GF-D8 (cell line): ENCODE measurements around the gene OPTC.

Experiments
- DNase-seq: peaks from one replicate; lab custom pipeline; 2025; lab: John Stamatoyannopoulos, UW

OPTC gene

DNA sequence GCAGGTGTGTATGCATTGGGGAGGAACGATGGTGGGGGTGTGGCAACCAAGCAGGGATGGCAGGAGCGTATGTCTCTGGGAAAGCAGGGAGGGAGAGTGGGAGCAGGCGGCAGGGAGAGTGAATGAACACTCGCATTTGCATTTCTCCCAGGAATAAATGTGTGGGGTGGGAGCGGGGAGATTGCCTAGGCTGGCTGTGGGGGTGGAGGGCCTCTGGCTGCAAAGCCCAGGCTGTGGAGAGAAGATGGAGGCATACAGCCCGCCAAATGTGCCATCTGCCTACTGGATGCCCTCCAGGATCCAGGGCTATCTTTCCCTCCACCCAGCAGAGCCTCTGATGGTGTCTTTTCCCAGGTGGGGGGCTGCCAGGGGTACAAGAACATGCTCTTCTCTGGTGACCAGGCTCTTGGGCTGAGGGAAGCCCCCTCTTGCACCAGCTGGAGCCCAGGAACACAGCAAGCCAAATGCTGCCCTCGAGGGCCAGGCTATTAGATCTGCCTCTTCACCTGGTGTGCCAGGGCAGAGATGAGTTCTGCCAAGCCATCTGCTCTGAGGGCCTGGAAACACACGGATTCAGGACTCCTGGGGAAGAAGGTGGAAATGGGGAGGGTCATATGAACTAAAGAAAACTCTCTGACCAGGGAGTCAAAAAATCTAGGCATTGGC is 1.7 kb upstream of the OPTC start:
- DNase-seq, result no peak

DNA sequence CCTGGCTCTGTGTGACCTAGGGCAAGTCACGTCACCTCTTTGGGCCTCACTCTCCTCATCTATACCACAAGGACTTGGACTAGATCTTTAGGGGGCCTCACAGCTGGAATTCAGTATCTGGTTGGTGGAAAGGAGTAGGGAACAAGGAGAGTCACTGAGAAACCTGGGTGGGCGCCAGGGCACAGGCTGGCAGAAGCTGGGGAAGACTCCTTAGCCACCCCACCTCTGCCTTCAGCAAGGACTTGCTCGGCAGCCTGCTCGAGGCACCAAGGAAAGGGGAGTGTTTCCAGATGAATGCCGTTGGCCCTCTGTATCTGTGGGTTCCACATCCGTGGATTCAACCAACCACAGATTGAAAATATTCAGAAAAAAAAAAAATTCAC is 1.2 kb upstream of the OPTC start:
- DNase-seq, result no peak

- no peak for DNase-seq
Measured at GRCh38 chr1:203495845-203496244, 1.9 kb downstream of the OPTC start.

- DNase-seq, result no peak
Measured at GRCh38 chr1:203497269-203497777, 3.4 kb downstream of the OPTC start.

- no peak for DNase-seq
Measured at GRCh38 chr1:203499643-203500278, 5.8 kb downstream of the OPTC start.

DNA sequence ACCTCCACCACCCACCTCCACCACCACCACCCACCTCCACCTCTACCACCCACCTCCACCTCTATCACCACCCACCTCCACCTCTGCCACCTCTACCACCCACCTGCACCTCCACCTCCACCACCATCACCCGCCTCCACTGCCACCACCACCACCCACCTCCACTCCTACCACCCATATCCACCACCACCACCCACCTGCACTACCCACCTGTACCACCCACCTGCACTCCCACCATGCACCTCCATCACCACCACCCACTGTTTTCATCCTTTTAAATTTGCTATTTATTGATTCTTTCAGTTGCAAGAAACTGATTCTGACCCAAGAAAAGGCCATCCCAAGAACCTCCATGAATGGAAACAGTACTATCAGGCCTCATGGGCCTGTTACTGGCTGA is 6.3 kb downstream of the OPTC start:
- no peak for DNase-seq

DNA sequence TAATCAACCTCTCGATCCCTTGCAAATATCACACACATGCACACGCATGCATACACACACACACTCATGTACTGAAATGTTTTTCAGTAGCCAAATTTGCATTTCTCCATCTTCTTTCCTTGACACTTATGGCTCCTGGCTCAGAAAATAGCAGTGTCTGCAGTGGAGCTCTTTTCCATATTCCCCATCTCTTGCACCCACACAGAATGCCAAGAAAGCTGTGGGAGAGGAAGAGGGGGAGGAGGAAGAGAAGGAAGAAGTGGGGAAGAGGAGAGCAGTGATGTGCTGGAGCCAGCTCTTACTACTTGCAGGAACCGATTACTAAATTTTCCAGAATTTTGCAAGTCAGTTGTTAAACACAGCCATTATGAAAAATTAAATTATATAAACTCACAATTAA is 9.9 kb downstream of the OPTC start:
- DNase-seq, result no peak

DNA sequence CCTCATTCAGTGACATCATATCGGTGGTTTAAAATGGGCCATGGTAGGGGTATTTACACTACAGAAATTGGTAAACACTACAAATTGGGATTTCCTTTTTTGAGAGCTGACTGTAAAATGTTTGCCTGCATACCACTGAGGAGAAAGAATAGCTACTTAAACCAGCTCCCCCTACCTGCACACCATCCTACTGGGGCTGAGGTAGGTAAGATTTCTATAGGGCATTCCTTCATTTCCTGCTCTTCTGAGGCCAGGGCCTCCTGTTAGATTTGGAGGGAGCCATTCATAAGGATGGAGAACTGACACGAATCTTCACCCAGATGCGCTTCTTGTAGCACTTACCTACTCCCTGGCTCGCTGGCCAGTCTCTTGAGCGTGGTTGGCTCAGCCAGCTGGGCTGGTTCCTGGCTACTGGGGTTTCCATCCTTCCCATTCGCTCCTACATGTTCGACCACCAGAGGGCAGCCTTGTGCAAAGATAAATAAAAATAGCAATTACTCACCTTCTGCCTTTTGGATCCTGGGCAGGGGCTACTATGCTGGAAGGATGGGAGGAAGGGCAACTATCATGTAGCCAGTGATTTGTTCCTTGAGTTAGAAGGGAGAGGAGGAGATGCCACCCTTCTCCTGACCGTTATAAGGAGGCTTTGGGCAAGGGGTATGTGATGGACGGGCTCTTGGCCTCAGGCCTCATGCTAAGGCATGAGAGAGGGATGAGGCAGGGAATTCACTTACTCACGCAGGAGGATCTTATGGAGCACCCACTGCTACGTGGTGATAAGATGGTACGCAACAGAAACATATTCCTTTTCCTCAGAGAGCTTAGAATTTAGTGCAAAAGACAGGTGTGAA is 10.7 kb downstream of the OPTC start:
- DNase-seq, result no peak

- DNase-seq, result no peak
Measured at GRCh38 chr1:203505526-203506204, 11.7 kb downstream of the OPTC start.

DNA sequence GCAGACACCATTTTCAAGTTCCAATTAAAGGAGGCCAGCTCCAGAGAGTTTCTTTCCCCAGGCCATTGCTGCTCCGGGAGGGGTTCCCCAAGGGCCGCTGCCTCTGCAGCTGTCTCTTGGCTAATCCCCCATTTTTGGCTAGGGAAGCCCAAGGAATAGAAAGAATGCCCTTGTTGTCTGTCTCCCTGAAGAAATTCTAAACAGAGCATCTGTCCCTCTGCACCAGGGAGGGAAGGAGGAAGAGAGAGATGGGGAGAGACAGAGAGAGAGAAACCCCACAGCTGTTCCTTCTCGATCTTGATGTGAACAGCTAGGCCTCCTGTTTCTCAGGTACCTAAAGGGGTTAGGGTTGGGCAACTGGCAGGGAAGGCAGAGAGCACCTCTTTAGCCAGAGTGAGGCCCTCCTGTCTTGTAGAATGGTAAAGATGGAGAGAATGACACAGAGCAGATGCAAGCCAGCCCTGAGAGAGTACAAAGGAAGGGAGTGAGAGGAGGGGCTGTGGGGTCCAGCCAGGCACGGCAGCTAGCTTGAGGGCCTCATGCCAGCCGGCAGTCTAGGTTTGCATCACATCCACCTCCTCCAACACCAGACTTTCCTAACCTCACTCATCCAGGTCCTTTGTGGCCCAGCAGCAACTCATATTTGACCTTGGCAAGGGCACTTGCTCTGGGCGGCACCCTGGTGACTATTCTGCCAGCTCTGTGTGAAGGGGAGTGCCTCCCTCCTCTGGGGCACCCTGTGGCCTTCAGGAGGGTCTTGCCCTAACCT is 13.1 kb downstream of the OPTC start:
- no peak for DNase-seq

DNA sequence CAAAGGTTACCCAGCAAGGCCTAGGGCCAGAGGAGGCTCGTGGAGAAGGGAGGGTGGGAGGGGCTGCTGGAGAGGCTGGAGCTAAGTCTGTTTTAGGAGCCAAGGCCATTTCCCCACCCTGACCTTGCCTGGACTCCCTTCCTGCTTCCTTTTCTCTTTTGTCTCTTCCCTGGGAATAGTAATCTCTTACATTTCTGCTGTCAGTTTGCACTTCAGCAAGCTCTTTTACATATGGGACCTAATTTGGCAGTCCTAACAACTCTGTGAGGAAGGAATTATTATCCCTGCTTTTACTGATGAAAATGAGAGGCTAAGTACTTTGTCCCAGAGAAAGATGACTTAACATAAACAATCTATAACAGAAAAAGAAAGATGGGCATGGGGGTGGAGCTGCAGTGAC is 13.8 kb downstream of the OPTC start:
- DNase-seq, result no peak

DNA sequence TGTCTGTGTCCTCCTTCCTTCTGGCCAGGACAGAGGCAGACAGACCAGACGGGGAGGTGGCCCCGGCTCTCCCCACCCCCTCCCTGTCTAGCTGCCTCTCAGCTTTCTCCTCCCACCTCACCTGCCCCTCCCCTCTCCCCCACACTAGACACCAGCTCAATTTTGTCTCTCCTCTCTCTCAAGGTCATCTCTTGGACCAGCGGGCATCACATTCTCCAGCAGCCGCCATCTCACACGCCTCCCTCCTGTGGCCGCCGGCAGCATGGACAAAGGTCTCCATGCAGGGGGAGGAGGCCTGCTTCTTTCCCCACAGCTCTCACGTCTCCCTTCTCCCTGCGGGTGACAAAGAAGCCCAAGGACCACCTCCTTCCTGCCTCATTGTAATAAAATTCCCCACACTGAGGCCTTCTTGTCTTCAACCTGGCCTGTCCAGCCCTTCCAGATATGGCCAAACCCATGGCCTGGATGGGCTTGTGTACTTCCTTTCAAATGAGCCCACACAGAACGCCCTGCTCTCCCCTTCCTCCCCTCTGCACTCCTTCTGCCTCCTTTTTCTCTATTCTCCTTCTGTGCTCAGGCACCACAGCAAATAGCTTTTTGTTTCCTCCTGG is 14.6 kb downstream of the OPTC start:
- DNase-seq, result no peak

DNA sequence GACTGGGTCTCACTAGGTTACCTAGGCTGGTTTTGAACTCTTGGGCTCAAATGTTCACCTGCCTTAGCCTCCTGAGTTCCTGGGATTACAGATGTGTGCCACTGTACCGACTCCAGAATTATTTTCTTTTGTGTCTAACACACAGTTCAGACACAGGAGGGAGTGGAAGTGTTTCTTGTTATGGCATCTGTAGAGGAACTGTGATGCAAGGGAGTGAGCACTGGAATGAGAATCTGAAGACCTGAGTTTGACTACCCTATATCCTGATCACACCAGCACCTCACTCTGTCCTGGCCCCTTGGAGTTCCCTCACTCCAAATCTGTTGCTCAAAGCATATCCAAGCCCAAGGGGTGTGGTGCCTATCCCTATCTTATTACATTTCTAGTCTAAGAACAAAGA is 15.2 kb downstream of the OPTC start:
- DNase-seq, result no peak

DNA sequence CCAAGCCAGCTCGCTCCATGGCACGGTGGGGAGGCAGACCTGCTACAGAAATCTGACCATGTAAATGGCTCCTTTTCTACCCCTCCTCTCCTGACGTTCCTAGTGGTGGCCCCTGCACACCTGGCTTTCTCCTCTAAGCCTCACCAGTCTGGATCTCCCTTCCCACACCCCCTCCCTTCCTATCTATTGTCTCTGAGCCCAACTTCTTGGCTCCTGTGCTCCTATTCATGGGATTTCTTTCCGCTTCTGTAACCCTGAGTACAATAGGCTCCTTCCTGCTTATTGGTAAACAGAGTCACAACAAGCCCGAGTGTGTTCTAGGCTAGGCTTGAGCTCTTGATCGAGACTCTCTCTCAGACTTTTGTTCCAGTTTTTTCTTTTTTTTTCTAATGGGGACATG is 17.6 kb downstream of the OPTC start:
- no peak for DNase-seq

DNA sequence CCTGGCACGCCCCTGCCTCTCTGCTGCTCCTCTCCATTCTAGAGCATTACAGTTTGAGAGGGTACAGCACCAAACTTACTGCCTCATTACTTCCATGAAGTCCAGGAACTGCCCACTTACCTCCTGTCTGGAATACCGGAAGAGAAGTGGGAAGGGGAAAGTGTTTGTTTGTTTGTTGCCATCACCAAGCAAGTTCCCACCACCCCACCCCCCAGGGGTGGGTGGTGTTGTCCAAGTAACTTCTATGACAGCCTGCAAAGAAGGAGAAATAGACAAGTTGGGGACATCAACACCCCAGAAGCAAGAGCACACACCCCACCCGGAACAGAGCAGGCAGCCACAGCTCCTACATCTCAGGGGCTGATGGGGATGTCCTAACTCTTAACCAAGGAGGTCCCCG is 18.0 kb downstream of the OPTC start:
- DNase-seq, result no peak

DNA sequence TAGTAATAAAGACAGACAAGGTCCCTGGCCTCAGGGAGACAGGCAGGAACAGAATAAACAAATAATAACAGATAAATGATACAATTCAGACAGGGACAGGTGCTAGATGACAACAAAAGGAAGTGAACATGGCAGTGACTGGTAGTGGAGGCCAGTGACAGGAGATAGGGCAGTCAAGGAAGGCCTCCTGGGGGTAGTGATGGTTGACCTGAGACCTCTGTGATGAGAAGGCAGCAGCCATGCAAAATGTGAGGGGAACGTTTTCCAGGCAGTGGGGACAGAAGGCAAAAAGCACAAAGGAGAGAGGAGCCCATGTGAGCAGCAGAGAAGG is 18.5 kb downstream of the OPTC start:
- DNase-seq, result no peak

DNA sequence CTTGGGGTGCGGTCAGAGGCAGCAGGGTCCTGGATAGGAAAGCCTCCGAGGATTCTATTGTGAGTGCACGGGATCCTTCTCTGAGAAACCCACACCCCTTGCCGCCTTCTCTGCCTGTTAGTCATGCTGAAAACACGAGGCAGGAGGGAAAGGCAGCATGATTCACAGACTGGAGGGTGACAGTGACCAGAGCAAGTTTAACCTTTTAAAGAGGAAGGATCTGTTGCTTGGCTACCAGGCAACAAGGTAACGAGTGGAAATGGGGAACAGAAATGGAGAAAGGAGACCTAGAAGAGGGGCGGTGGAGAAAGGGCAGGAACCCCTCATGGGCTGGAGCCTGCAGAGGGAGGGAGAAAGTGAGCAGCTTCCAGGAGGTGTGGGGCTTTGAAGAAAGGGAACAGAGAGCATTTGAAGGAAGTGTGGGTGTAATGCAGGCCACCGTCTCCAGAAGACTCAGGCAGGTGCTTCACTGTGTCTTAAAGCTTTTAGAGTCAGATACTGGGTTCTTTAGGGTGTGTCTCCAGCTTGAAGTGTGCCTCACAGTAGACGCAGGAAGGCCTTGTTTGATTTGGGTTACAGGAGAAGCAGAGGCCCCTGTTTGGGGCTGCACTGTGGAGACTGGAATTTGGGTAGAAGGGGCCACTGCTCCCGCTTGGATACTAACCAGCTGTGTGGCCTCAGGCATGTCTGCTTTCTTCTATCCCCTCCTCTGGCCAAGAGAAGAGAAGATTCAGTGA is 19.1 kb downstream of the OPTC start:
- no peak for DNase-seq

- no peak for DNase-seq
Measured at GRCh38 chr1:203513585-203514031, 19.7 kb downstream of the OPTC start.

- no peak for DNase-seq
Measured at GRCh38 chr1:203516184-203516583, 22.2 kb downstream of the OPTC start.

DNA sequence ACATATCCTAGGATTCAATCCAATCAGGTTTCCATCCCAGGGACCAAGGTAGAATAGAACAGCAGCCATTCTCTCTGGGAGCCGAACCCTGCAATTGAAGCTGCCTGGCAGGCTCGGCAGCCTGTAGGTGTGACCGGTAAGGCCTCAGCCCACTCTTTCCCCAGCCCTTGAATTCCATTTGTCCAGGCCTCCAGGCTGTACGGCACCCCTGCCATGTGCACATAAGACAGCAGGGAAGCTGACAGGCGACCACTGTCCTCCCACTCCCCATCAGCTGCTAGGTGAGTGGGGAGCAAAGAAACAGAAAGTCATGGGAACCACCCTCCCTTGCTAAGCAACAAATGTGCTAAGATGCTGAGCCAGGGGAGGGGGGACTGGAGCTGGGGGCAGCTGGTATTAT is 23.0 kb downstream of the OPTC start:
- no peak for DNase-seq
